Heart right ventricle (tissue), 16 donors: ENCODE results near the gene WDR36. TPM values are rescaled to one million over a fixed set of nuclear protein-coding genes. Genes with fewer than 3 reads are reported as not detected.

Source experiments
- ATAC-seq, 8 donors: fragments of 200-7000 bp; cut with Tn5 transposase; one replicate each; pipeline ENCODE4 v1.9.1; 2020; ENCODE audit warnings: mild to moderate bottlenecking in 8 of 8, moderate library complexity in 8 of 8, moderate number of reproducible peaks in 1 of 8
- DNase-seq, 2 donors: peaks; one replicate each; pipeline ENCODE4 v3.0.0-alpha.2; 2020
- H3K27ac ChIP-seq, 10 donors: fragments of 200-600 bp; sonication (generic) in 2 of 10; one replicate each; pipeline versions ENCODE4 v1.5.0 to v1.8.0; 2020 to 2022; ENCODE audit warnings: mild to moderate bottlenecking in 3 of 10
- H3K27me3 ChIP-seq, 7 donors: fragments of 200-600 bp; one replicate each; pipeline ENCODE4 v1.8.0; 2021 to 2022; ENCODE audit warnings: mild to moderate bottlenecking in 2 of 7
- H3K36me3 ChIP-seq, 9 donors: fragments of 200-600 bp; sonication (generic) in 1 of 9; one replicate each; pipeline versions ENCODE4 v1.5.0 to v1.8.0; 2020 to 2022; ENCODE audit warnings: mild to moderate bottlenecking in 2 of 9
- H3K4me1 ChIP-seq, 9 donors: fragments of 200-600 bp; sonication (generic) in 1 of 9; one replicate each; pipeline versions ENCODE4 v1.5.0 to v1.8.0; 2020 to 2022; ENCODE audit warnings: mild to moderate bottlenecking in 4 of 9
- H3K4me3 ChIP-seq, 10 donors: fragments of 200-600 bp; sonication (generic) in 2 of 10; one replicate each; pipeline versions ENCODE4 v1.5.0 to v1.8.0; 2020 to 2022; ENCODE audit warnings: mild to moderate bottlenecking in 7 of 10, moderate library complexity in 2 of 10
- H3K9me3 ChIP-seq, 11 donors: fragments of 200-600 bp in 10 of 11; sonication (generic) in 2 of 11; one replicate each; pipeline versions ENCODE4 v1.5.0 to v1.8.0; 2013 to 2022; ENCODE audit warnings: mild to moderate bottlenecking in 2 of 11, control low read depth in 1 of 11, moderate library complexity in 1 of 11
- WGBS, 2 donors: extraction: QIAGEN DNeasy Blood & Tissue Kit; methylation state at CpG; one replicate each; pipeline ENCODE4 v1.1.7; 2013; ENCODE audit warnings: inconsistent platforms in 1 of 2; 5-methylcytosine and 5-hydroxymethylcytosine counted together
- intact Hi-C, 10 donors: fragments of 100-400 bp; cut with DNase I; formaldehyde crosslinking; loops; one replicate each; pipeline versions ENCODE4 v1.11.1 to v1.14.2; 2022
- polyA plus RNA-seq, 2 donors: library from polyadenylated mRNA; stranded (reverse); fragments of 200-250 nt; gene quantifications; one replicate each; pipeline ENCODE4 v1.2.3, GENCODE V29; 2013
- total RNA-seq, 10 donors: library from RNA; stranded (reverse); fragmentation: NEBNext Ultra II Directional in 3 of 10; extraction: Animal tissue kit (Norgen Biotek cat#: 25700) in 3 of 10; gene quantifications; one replicate each; pipeline versions ENCODE4 v1.2.1 to v1.2.4, GENCODE V29; 2021 to 2023
- TF ChIP-seq, protein P1 (sequence below), 9 donors: fragments of 200-600 bp; sonication (generic) in 2 of 9; IDR thresholded peaks; one replicate each; pipeline versions ENCODE4 v1.5.0 to v1.8.0; 2021 to 2022; ENCODE audit warnings: antibody characterized with exemption in 9 of 9, mild to moderate bottlenecking in 5 of 9, moderate library complexity in 1 of 9
- donor health status: Arrhythmogenic right ventricular cardiomyopathy.
- donor health status: ischemic (EF 13 %, LVEDD 7.1; RV severe dilation, severe dysfunction).
- donor health status: healthy with polysubstance abuse.
- donor health status: DM: no; HTN: yes; CAD: no.
- donor health status: DM: no; HTN: no; CAD: no.
- donor health status: ischemic (EF 25% LVEDD 6.9; RV normal size, moderate dysfunction).
- donor health status: ischemic (EF 25% LVEDD 5.7; RV mildly dilated, moderate dysfunction).
- donor health status: healthy.
- donor health status: DM: yes; HTN: yes; CAD: no.
- donor health status: Ischemic cardiomyopathy.
- donor health status: ischemic (EF 35%, LVEDD 5.7; RV mildly dilated, moderate dysfunction).
- donor health status: nonischemic (EF 11% LVEDD 7.7; RV severe dilation, severe dysfunction).
- donor health status: DM: yes; HTN: yes; CAD: no.
- donor health status: PGD.
- donor health status: ischemic (EF 29% LVEDD 5.4; RV normal size, mild dysfunction).
- donor health status: nonischemic (EF 23%, LVEDD 6.1; RV moderate dilation, normal function).

The WDR36 gene
- total and polyA plus RNA-seq, 12 donors, result 3.2 to 15.8 (median 12.7) TPM

DNA sequence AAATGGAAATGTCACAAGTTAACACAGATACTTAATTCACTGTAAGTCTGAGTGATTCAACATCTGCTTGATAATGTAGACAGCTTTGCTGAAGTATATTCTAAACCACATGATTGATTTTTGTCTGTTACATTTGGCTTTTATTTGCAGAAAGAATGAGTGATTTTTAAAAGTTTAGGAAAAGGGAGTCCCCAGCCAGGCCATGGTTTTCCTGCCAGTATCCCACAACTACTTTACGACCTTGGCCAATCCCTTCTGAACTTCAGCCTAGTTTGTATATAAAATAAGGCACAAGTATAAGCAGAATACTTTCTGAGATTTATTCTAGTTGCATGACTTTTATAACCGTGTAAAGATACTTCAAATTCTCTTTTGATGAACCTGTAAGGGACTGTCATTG lies 27.1 kb downstream of the WDR36 start:
- no peak for DNase-seq
- Histone ChIP-seq H3K4me1 (peaks cover 0 to 23% (median 0%) of the 10 kb centered on the region in 9 donors), H3K4me3 (no peak overlapping the region), H3K27me3 (no peaks in the 10 kb centered on the region), H3K36me3 (peaks cover 0 to 100% (median 51%) of the 10 kb centered on the region in 9 donors), H3K9me3 (no peaks in the 10 kb centered on the region), H3K27ac (no peak overlapping the region)
- TF ChIP-seq, protein P1, sequence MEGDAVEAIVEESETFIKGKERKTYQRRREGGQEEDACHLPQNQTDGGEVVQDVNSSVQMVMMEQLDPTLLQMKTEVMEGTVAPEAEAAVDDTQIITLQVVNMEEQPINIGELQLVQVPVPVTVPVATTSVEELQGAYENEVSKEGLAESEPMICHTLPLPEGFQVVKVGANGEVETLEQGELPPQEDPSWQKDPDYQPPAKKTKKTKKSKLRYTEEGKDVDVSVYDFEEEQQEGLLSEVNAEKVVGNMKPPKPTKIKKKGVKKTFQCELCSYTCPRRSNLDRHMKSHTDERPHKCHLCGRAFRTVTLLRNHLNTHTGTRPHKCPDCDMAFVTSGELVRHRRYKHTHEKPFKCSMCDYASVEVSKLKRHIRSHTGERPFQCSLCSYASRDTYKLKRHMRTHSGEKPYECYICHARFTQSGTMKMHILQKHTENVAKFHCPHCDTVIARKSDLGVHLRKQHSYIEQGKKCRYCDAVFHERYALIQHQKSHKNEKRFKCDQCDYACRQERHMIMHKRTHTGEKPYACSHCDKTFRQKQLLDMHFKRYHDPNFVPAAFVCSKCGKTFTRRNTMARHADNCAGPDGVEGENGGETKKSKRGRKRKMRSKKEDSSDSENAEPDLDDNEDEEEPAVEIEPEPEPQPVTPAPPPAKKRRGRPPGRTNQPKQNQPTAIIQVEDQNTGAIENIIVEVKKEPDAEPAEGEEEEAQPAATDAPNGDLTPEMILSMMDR (IDR thresholded peaks at IDR 0.05), result no peak
- ATAC-seq, result no peak
- WGBS, 2 donors, result 69 to 72% methylated on average over 2 of the region's 2 CpGs
- intact Hi-C loops, result no loop called here

DNA sequence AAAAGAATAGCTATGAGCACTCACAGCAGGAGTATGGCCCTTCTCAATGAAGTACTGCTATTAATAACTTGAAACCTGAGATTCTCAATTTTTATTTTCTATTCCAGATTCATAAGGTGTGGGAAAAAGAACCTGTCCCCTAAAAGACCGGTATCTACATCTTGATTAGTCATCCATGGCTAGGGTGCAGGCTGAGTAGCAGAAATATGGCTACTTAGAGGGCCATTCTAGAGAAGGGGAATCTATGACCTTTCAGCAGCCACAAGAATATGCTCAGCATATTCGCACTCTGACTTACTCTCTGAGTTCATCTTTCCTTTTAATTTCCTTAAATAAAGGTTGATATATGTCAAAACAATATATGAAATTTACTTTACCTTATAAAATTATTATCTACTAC lies 27.7 kb downstream of the WDR36 start:
- no peak for DNase-seq
- intact Hi-C loops, result no loop called here
- H3K4me3 ChIP-seq, result no peak overlapping the region
- H3K27ac ChIP-seq, result no peak overlapping the region
- no peaks in the 10 kb centered on the region for H3K9me3 ChIP-seq
- TF ChIP-seq, protein P1 (IDR thresholded peaks at IDR 0.05), result no peak
- WGBS, 2 donors, result 98% methylated on average over 2 of the region's 2 CpGs
- no peaks in the 10 kb centered on the region for H3K27me3 ChIP-seq
- ATAC-seq, result no peak
- peaks cover 0 to 100% (median 55%) of the 10 kb centered on the region in 9 donors for H3K36me3 ChIP-seq
- peaks cover 0 to 19% (median 0%) of the 10 kb centered on the region in 9 donors for H3K4me1 ChIP-seq

DNA sequence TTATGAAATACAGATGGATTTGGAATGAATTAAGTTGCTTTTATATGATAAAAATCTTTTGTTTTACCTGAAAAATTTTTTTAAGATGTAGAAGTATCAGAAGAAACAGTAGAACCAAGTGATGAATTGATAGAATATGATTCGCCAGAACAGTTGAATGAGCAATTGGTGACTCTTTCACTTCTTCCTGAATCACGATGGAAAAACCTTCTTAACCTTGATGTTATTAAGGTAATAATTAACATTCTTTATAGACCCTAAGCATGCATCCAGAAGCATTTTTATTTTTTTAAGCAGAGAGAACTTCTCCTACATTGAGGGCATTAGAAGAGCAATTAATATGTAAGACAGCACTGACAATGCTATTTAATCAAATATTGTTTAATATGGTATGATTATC lies 28.8 kb downstream of the WDR36 start:
- intact Hi-C loops, result no loop called here
- Histone ChIP-seq H3K9me3 (no peaks in the 10 kb centered on the region), H3K4me1 (peaks cover 0 to 13% (median 0%) of the 10 kb centered on the region in 9 donors), H3K27ac (no peak overlapping the region), H3K4me3 (no peak overlapping the region), H3K36me3 (peaks cover 0 to 100% (median 66%) of the 10 kb centered on the region in 9 donors), H3K27me3 (no peaks in the 10 kb centered on the region)
- TF ChIP-seq, protein P1 (IDR thresholded peaks at IDR 0.05), result no peak
- no peak for ATAC-seq
- DNase-seq, result no peak
- WGBS, 2 donors, result 91% methylated on average over 2 of the region's 2 CpGs

DNA sequence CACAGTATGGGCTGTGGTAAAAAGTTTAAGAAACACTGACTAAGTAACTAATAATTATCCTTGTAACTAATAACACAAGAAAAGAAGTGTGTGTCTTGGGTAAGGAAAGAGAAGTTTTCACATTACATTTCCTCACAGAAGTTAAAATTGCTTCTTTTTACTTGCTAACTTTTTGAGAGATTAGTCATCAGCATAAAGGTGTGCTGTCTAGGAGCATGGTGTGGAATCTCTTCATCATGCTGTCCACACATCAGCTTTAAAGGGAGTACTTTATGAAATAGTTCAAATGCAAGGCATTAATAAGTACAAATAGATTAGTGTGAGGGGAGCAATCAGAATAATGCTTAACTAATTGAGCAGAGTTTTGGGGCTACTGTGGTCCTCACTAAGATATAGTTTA lies 29.8 kb downstream of the WDR36 start:
- intact Hi-C loops, result no loop called here
- Histone ChIP-seq H3K27me3 (no peaks in the 10 kb centered on the region), H3K4me3 (no peak overlapping the region), H3K36me3 (peaks cover 0 to 100% (median 76%) of the 10 kb centered on the region in 9 donors), H3K9me3 (no peaks in the 10 kb centered on the region), H3K4me1 (peaks cover 0 to 4% (median 0%) of the 10 kb centered on the region in 9 donors), H3K27ac (no peak overlapping the region)
- no peak for DNase-seq
- TF ChIP-seq, protein P1 (IDR thresholded peaks at IDR 0.05), result no peak
- ATAC-seq, result no peak
